Fibroblast of mammary gland (primary cell): ENCODE data around the gene GALNT3.
A peak's percentile ranks its signal among the peaks of the same experiment; 100 is the strongest.

Experiments
- DNase-seq: peaks from one replicate; pipeline ENCODE4 v3.0.0-alpha.2; 2010; ENCODE audit warnings: low read depth
- H3K4me3 ChIP-seq: 2 replicates; pipeline ENCODE4 v1.5.1; 2011; ENCODE audit warnings: low read depth, mild to moderate bottlenecking, low read length, moderate library complexity; ENCODE audit not compliant: control insufficient read depth
- CTCF ChIP-seq: conservative IDR thresholded peaks from 2 replicates; pipeline ENCODE4 v1.5.1; 2011; ENCODE audit warnings: low read depth, low read length, inconsistent platforms; ENCODE audit not compliant: control insufficient read depth, insufficient read depth

GALNT3 gene

GRCh38 chr2:165833156-165833555 is 39.1 kb upstream of the GALNT3 start:
- no peak for TF ChIP-seq CTCF
- H3K4me3 ChIP-seq: no peak overlapping the region
- peak; percentile 58 for DNase-seq

GRCh38 chr2:165827921-165828276 is 33.9 kb upstream of the GALNT3 start:
- no peak for TF ChIP-seq CTCF
- no peak for DNase-seq
- H3K4me3 ChIP-seq: no peak overlapping the region

GRCh38 chr2:165827016-165827920 is 33.2 kb upstream of the GALNT3 start:
- H3K4me3 ChIP-seq: no peak overlapping the region
- TF ChIP-seq CTCF: no peak
- no peak for DNase-seq

- no peak overlapping the region for H3K4me3 ChIP-seq
- no peak for TF ChIP-seq CTCF
- peak; percentile 31 for DNase-seq
Observed at GRCh38 chr2:165825041-165825440, 31.0 kb upstream of the GALNT3 start.

- no peak overlapping the region for H3K4me3 ChIP-seq
- no peak for TF ChIP-seq CTCF
Observed at GRCh38 chr2:165820296-165820695, 26.2 kb upstream of the GALNT3 start.

GRCh38 chr2:165818920-165819319 is 24.9 kb upstream of the GALNT3 start:
- H3K4me3 ChIP-seq: no peak overlapping the region
- no peak for DNase-seq
- TF ChIP-seq CTCF: no peak

More at GRCh38 chr2:165820296-165820695, 26.2 kb upstream of the GALNT3 start:
- no peak for DNase-seq
